HG03175 (cell line): Measurements from ENCODE around the gene LTBP4.
"Not testable (repeated sequence)": the region's sequence is repeated elsewhere in the genome, so short reads cannot be mapped to it uniquely, and the experiment has no call there.

Source experiments
- ATAC-seq: cut with Tn5 transposase; IDR thresholded peaks from one replicate; pipeline ENCODE4 v1.9.1; 2021; ENCODE audit warnings: mild to moderate bottlenecking, moderate library complexity; ENCODE audit not compliant: unreplicated experiment

Gene LTBP4

DNA sequence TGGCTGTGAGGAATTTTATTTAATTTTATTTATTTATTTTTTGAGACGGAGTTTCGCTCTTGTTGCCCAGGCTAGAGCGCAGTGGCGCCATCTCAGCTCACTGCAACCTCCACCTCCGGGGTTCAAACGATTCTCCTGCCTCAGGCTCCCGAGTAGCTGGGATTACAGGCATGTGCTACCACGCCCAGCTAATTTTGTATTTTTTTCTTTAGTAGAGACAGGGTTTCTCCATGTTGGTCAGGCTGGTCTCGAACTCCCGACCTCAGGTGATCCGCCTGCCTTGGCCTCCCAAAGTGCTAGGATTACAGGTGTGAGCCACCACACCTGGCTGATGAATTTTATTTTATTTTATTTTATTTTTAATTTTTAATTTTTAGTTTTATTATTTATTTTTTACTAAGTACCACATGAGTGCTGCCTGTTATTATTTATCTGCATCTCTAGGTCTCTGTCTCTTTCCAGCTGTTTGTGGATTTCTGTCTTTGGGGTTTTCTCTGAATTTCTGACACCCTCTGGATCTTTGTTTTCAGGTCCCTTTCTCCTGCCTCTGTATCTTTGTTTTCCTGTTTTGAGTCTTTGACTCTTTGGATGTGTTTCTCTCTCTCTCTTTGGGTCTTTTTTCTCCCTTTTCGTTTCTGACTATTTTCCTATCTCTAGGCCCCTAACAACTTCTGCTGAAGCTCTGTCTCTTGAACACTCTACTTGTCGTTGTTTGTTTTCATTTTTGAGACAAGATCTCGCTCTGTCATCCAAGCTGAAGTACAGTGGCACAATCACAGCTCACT, 23.4 kb downstream of the LTBP4 start:
- ATAC-seq: not testable (repeated sequence)

- no peak for ATAC-seq
These were observed 24.4 kb downstream of the LTBP4 start for GRCh38 chr19:40625406-40626120.

DNA sequence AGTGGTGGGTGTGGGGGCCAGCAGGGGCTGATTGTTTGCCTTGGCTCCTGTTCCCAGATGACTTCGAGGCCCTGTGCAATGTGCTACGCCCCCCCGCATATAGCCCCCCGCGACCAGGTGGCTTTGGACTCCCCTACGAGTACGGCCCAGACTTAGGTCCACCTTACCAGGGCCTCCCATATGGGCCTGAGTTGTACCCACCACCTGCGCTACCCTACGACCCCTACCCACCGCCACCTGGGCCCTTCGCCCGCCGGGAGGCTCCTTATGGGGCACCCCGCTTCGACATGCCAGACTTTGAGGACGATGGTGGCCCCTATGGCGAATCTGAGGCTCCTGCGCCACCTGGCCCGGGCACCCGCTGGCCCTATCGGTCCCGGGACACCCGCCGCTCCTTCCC, 25.7 kb downstream of the LTBP4 start:
- ATAC-seq: no peak

GRCh38 chr19:40627486-40628279, 26.5 kb downstream of the LTBP4 start:
- no peak for ATAC-seq

DNA sequence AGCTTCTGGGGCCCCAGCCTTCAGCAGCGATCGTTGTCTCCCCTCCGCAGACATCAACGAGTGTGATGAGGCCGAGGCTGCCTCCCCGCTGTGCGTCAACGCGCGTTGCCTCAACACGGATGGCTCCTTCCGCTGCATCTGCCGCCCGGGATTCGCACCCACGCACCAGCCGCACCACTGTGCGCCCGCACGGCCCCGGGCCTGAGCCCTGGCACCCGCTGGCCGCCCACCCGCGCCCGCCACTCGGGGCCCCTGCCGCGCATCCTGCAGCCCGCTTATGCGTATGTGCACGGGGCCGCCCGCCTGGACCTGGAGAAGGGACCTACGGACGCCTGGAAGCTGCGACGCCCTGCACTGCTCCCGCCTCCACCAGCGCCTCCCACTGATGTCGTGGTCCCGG, 28.2 kb downstream of the LTBP4 start:
- no peak for ATAC-seq

DNA sequence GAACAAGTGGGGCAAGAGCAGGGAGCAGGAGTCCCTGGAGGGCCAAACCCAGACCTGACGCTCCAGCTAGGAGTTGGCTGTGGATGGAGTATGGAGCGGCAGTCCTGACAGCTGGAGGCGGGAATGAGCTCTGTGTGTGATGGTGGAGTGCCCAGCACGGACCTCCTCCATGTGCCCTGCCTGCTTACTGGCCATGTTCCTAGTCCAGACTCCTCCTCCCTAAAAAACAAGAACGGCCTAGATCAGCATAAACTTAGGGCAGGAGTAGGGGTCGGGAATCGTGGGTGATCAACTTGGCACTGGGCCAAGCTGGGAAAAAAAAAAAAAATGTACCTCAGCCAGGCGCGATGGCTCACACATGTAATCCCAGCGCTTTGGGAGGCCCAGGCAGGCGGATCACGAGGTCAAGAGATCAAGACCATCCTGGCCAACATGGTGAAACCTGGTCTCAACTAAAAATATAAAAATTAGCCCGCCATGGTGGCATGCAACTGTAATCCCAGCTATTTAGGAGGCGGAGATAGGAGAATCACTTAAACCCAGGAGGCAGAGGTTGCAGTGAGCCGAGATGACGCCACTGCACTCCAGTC, 29.5 kb downstream of the LTBP4 start:
- ATAC-seq: no peak

GRCh38 chr19:40632311-40633036, 31.3 kb downstream of the LTBP4 start:
- no peak for ATAC-seq

GRCh38 chr19:40633207-40633606, 32.0 kb downstream of the LTBP4 start:
- ATAC-seq: no peak

GRCh38 chr19:40638327-40638726, 37.2 kb downstream of the LTBP4 start:
- no peak for ATAC-seq

DNA sequence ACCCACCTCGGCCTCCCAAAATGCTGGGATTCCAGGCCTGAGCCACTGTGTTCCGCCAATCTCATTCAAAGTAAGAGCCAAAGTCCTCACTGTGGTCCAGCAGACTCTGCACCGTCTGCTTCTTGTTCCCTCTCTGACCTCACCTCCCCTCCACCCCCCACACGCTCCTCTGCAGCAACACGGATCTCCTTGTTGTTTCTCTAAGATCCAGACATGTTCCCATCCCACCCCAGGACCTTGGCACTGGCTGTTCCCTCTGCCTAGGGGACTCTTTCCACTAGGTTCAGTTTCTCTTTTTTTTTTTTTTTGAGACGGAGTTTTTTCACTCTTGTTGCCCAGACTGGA, 38.4 kb downstream of the LTBP4 start:
- ATAC-seq: no peak

- ATAC-seq: no peak
These were observed 39.6 kb downstream of the LTBP4 start for GRCh38 chr19:40640744-40641143.

DNA sequence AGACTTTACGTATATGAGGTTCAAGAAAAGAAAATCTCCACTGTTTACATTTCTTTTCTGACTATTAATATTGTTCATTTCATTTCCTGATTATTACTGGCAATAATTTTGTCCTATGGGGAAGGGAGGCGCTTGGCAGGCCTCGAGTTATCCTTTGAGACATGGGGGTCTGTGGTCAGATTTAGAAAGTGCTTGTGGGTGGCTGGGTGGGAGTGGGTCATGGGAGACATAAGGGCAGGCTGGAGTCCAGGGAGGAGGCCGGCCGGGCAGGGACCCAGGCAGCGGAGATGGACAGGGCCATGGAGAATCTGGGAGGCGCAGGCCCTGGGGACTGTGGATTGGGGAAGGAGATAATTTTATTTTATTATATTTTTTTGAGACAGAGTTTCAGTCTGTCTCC, 40.1 kb downstream of the LTBP4 start:
- ATAC-seq: no peak

GRCh38 chr19:40642051-40642706, 41.0 kb downstream of the LTBP4 start:
- ATAC-seq: no peak

DNA sequence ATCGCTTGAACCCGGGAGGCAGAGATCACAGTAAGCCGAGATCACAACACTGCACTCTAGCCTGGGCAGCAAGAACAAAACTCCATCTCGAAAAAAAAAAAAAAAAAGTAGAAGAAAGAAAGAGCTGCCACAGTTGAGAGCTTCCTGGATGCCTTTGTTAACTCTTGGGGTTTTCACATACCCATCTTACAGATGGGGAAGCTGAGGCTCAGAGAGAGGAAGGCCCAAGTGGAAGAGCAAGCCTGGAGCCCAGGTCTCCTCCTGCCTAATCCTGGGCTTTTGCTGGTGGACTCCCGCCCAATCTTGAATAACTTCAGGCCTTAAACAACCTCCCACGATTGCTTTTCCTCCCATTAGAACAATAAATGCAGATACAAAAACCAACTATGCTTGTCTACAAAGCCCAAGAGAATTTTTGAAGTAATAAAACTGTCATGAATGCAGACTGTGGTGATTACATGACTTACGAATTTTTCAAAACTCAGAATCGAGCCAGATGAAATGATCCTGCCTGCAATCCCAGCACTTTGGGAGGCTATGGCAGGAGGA, 41.7 kb downstream of the LTBP4 start:
- ATAC-seq: no peak

- ATAC-seq: no peak
These were observed 45.6 kb downstream of the LTBP4 start for GRCh38 chr19:40646743-40647254.

- not testable (repeated sequence) for ATAC-seq
These were observed 48.9 kb downstream of the LTBP4 start for GRCh38 chr19:40649903-40650675.

DNA sequence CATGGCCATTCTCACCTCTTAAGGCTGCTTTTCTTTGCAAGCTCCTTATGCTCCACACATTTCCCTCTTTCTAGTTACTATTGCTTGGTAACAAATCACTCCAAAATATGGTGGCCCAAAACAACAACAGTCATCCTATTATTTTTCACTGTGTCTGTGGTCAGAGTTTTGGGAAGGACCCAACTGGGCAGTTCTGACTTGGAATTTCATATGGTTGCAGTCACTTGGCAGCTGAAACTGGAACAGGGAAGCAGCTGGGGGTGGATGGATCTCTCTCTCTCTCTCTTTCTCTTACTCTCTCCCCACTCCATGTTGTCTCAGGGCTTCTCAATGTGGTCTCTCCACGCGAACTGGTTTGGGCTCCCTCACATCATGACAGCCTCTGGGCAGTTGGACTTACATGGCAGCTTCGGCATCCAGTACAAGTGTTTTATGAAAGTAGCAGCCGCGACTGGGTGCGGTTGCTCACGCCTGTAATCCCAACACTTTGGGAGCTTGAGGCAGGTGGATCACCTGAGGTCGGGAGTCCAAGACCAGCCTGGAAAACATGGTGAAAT, 49.7 kb downstream of the LTBP4 start:
- no peak for ATAC-seq

DNA sequence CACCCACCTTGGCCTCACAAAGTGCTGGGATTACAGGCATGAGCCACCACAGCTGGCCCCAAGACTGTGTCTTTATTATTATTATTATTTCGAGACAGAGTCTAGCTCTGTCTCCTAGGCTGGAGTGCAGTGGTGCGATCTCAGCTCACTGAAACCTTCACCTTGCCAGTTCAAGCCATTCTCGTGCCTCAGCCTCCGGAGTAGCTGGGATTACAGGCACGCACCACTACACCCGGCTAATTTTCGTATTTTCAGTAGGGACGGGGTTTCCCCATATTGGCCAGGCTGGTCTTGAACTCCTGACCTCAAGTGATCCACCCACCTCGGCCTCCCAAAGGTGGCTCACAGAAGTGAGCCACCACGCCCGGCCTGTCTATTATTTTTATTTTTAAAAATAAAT, 51.1 kb downstream of the LTBP4 start:
- ATAC-seq: not testable (repeated sequence)

- not testable (repeated sequence) for ATAC-seq
These were observed 54.5 kb downstream of the LTBP4 start for GRCh38 chr19:40655684-40656083.
